Trophoblast cell (in vitro differentiated cells and primary cell): Measurements from ENCODE around the gene ASCC3.

Experiments
- DNase-seq, 2 donors: peaks; one replicate each; pipeline ENCODE4 v3.0.0-alpha.2; 2016
- H2AFZ ChIP-seq: 2 replicates; pipeline ENCODE4 v1.6.1; 2013; ENCODE audit warnings: low read length, moderate library complexity, mild to moderate bottlenecking; ENCODE audit not compliant: insufficient read depth, poor library complexity
- H2AK5ac ChIP-seq: 2 replicates; pipeline ENCODE4 v1.6.1; 2013; ENCODE audit warnings: mild to moderate bottlenecking, low read length
- H2BK120ac ChIP-seq: 2 replicates; pipeline ENCODE4 v1.6.1; 2013; ENCODE audit warnings: low read length, mild to moderate bottlenecking, moderate library complexity; ENCODE audit not compliant: insufficient read depth, poor library complexity
- H2BK12ac ChIP-seq: 2 replicates; pipeline ENCODE4 v1.6.1; 2013; ENCODE audit warnings: mild to moderate bottlenecking, low read length, moderate library complexity
- H2BK5ac ChIP-seq: 2 replicates; pipeline ENCODE4 v1.6.1; 2013; ENCODE audit warnings: low read length, low read depth, moderate library complexity, mild to moderate bottlenecking; ENCODE audit not compliant: poor library complexity
- H3K14ac ChIP-seq: 2 replicates; pipeline ENCODE4 v1.6.1; 2013; ENCODE audit warnings: mild to moderate bottlenecking, low read length
- H3K18ac ChIP-seq: 2 replicates; pipeline ENCODE4 v1.6.1; 2013; ENCODE audit warnings: mild to moderate bottlenecking, low read length
- H3K23ac ChIP-seq: 2 replicates; pipeline ENCODE4 v1.6.1; 2013; ENCODE audit warnings: low read length
- H3K27ac ChIP-seq: 2 replicates; pipeline ENCODE4 v1.5.1; 2013; ENCODE audit warnings: low read depth, mild to moderate bottlenecking, inconsistent platforms, low read length, moderate library complexity
- H3K27me3 ChIP-seq: 2 replicates; pipeline ENCODE4 v1.6.1; 2013; ENCODE audit warnings: inconsistent platforms, mild to moderate bottlenecking, low read length, moderate library complexity; ENCODE audit not compliant: insufficient read depth
- H3K36me3 ChIP-seq, 2 experiments: 1 replicate in 1 of 2; 2 replicates in 1 of 2; pipeline ENCODE4 v1.6.1; 2013; ENCODE audit warnings: low read length in 2 of 2, mild to moderate bottlenecking in 2 of 2, moderate library complexity in 1 of 2; ENCODE audit not compliant: insufficient read depth in 2 of 2, control insufficient read depth in 1 of 2
- H3K4ac ChIP-seq: 2 replicates; pipeline ENCODE4 v1.6.1; 2013; ENCODE audit warnings: low read depth, mild to moderate bottlenecking, low read length, moderate library complexity
- H3K4me1 ChIP-seq, 2 experiments: 1 replicate in 1 of 2; 2 replicates in 1 of 2; pipeline ENCODE4 v1.6.1; 2013; ENCODE audit warnings: low read length in 2 of 2, mild to moderate bottlenecking in 2 of 2, moderate library complexity in 1 of 2; ENCODE audit not compliant: insufficient read depth in 2 of 2, control insufficient read depth in 1 of 2
- H3K4me2 ChIP-seq: 2 replicates; pipeline ENCODE4 v1.6.1; 2013; ENCODE audit warnings: inconsistent platforms, mild to moderate bottlenecking, low read length, moderate library complexity
- H3K4me3 ChIP-seq: 2 replicates; pipeline ENCODE4 v1.5.1; 2013; ENCODE audit warnings: mild to moderate bottlenecking, low read depth, low read length, inconsistent platforms
- H3K79me1 ChIP-seq: one replicate; pipeline ENCODE4 v1.6.1; 2013; ENCODE audit warnings: low read length
- H3K79me2 ChIP-seq: 2 replicates; pipeline ENCODE4 v1.6.1; 2013; ENCODE audit warnings: low read length, mild to moderate bottlenecking; ENCODE audit not compliant: control insufficient read depth, insufficient read depth, poor library complexity
- H3K9ac ChIP-seq: 2 replicates; pipeline ENCODE4 v1.6.1; 2013; ENCODE audit warnings: mild to moderate bottlenecking, low read length
- H3K9me3 ChIP-seq: 2 replicates; pipeline ENCODE4 v1.6.1; 2013; ENCODE audit warnings: low read depth, mild to moderate bottlenecking, control low read depth, inconsistent platforms, low read length; ENCODE audit not compliant: insufficient read depth
- H4K12ac ChIP-seq: 2 replicates; pipeline ENCODE4 v1.6.1; 2013; ENCODE audit warnings: low read depth, mild to moderate bottlenecking, low read length, moderate library complexity
- H4K8ac ChIP-seq: 2 replicates; pipeline ENCODE4 v1.6.1; 2013; ENCODE audit warnings: low read depth, mild to moderate bottlenecking, low read length, moderate library complexity
- H4K91ac ChIP-seq: one replicate; pipeline ENCODE4 v1.6.1; 2013; ENCODE audit warnings: low read depth, mild to moderate bottlenecking, low read length, moderate library complexity
- WGBS: extraction: QIAGEN DNeasy Blood & Tissue Kit; methylation state at CpG from one replicate; pipeline ENCODE4 v1.1.7; 2013; ENCODE audit warnings: missing lambda C conversion rate; ENCODE audit not compliant: insufficient read length, insufficient coverage; ENCODE audit errors: extremely low coverage; 5-methylcytosine and 5-hydroxymethylcytosine counted together

Gene ASCC3

GRCh38 chr6:100485268-100485667, 395.9 kb downstream of the ASCC3 start:
- no peak overlapping the region for H3K14ac ChIP-seq
- no peak overlapping the region for H3K18ac ChIP-seq
- no peak overlapping the region for H3K4me2 ChIP-seq
- H2BK120ac ChIP-seq, result no peak overlapping the region
- no peak overlapping the region for H2BK5ac ChIP-seq
- no peak overlapping the region for H3K4me3 ChIP-seq
- no peak overlapping the region for H2AFZ ChIP-seq
- no peak overlapping the region for H3K4ac ChIP-seq
- H3K27me3 ChIP-seq, result no peaks in the 10 kb centered on the region
- no peak overlapping the region for H3K9ac ChIP-seq
- H3K4me1 ChIP-seq, result no peaks in the 10 kb centered on the region
- H4K8ac ChIP-seq, result no peak overlapping the region
- no peaks in the 10 kb centered on the region for H3K79me1 ChIP-seq
- no peaks in the 10 kb centered on the region for H3K36me3 ChIP-seq
- H2AK5ac ChIP-seq, result no peak overlapping the region
- H3K79me2 ChIP-seq, result no peaks in the 10 kb centered on the region
- no peak for DNase-seq
- H4K91ac ChIP-seq, result no peak overlapping the region
- H2BK12ac ChIP-seq, result no peak overlapping the region
- H3K27ac ChIP-seq, result no peak overlapping the region
- no peak overlapping the region for H4K12ac ChIP-seq
- peaks cover 2% of the 10 kb centered on the region for H3K9me3 ChIP-seq
- H3K23ac ChIP-seq, result no peak overlapping the region

- Histone ChIP-seq H2BK5ac (no peak overlapping the region), H3K14ac (no peak overlapping the region), H3K18ac (no peak overlapping the region), H3K4ac (no peak overlapping the region), H3K27ac (no peak overlapping the region), H3K79me1 (no peaks in the 10 kb centered on the region), H3K23ac (no peak overlapping the region), H4K8ac (no peak overlapping the region), H4K12ac (no peak overlapping the region), H2BK12ac (no peak overlapping the region), H3K79me2 (no peaks in the 10 kb centered on the region), H2AFZ (no peak overlapping the region), H3K9me3 (peaks cover 1% of the 10 kb centered on the region), H3K4me3 (no peak overlapping the region), H2BK120ac (no peak overlapping the region), H3K4me2 (no peak overlapping the region), H4K91ac (no peak overlapping the region), H2AK5ac (no peak overlapping the region), H3K36me3 (no peaks in the 10 kb centered on the region), H3K9ac (no peak overlapping the region), H3K4me1 (no peaks in the 10 kb centered on the region), H3K27me3 (no peaks in the 10 kb centered on the region)
- WGBS, result no CpG with 5 or more reads among the region's 5 CpGs
- no peak for DNase-seq
Measured at GRCh38 chr6:100484474-100484873, 396.7 kb downstream of the ASCC3 start.

DNA sequence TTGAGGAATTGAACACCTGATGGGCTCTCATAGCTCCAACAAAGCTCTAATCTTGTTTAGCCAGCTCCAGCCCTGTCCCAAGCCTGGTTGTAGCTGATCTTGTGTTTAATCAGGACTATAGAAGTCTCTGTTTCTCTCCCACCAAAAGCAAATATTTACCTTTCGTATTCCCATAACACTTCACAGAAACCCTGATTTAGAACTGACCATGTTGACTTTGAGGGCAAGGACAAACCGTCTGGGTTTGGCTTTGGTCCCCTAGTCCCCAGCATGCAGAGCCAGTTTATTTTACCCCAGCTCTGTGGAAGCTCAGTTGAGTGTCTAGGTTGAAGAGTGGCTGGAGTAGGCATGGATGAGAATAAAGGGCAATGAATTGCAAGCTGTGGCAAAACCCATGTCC, 398.4 kb downstream of the ASCC3 start:
- Histone ChIP-seq H3K4ac (no peak overlapping the region), H3K23ac (no peak overlapping the region), H2BK12ac (no peak overlapping the region), H4K8ac (no peak overlapping the region), H3K27ac (no peak overlapping the region), H3K36me3 (no peaks in the 10 kb centered on the region), H2AK5ac (no peak overlapping the region), H3K4me2 (no peak overlapping the region), H4K91ac (no peak overlapping the region), H2BK120ac (no peak overlapping the region), H3K4me1 (no peaks in the 10 kb centered on the region), H3K79me1 (no peaks in the 10 kb centered on the region), H3K14ac (no peak overlapping the region), H2BK5ac (no peak overlapping the region), H3K27me3 (no peaks in the 10 kb centered on the region), H2AFZ (no peak overlapping the region), H4K12ac (no peak overlapping the region), H3K18ac (no peak overlapping the region), H3K9me3 (no peaks in the 10 kb centered on the region), H3K79me2 (no peaks in the 10 kb centered on the region), H3K9ac (no peak overlapping the region), H3K4me3 (no peak overlapping the region)
- no peak for DNase-seq
- no CpG with 5 or more reads among the region's 2 CpGs for WGBS

GRCh38 chr6:100479179-100480035, 401.7 kb downstream of the ASCC3 start:
- H3K27ac ChIP-seq, result no peak overlapping the region

More at GRCh38 chr6:100479179-100480035, 401.7 kb downstream of the ASCC3 start:
- H3K23ac ChIP-seq, result no peak overlapping the region
- H3K79me1 ChIP-seq, result no peaks in the 10 kb centered on the region
- no peak overlapping the region for H3K9ac ChIP-seq
- WGBS, result no CpG with 5 or more reads among the region's 3 CpGs
- no peak overlapping the region for H2AFZ ChIP-seq
- H4K91ac ChIP-seq, result no peak overlapping the region
- H3K4me2 ChIP-seq, result no peak overlapping the region
- no peak overlapping the region for H3K18ac ChIP-seq
- peak in 1 of 2 donors; percentile 74 for DNase-seq
- H3K9me3 ChIP-seq, result no peaks in the 10 kb centered on the region
- H2AK5ac ChIP-seq, result no peak overlapping the region
- no peak overlapping the region for H2BK12ac ChIP-seq
- H2BK120ac ChIP-seq, result no peak overlapping the region
- no peaks in the 10 kb centered on the region for H3K4me1 ChIP-seq
- H4K12ac ChIP-seq, result no peak overlapping the region
- H3K27me3 ChIP-seq, result no peaks in the 10 kb centered on the region
- no peak overlapping the region for H3K4me3 ChIP-seq
- H3K36me3 ChIP-seq, result no peaks in the 10 kb centered on the region
- H2BK5ac ChIP-seq, result no peak overlapping the region
- no peaks in the 10 kb centered on the region for H3K79me2 ChIP-seq
- H3K14ac ChIP-seq, result no peak overlapping the region
- no peak overlapping the region for H3K4ac ChIP-seq
- no peak overlapping the region for H4K8ac ChIP-seq
